OCI-LY3 (cell line): Measurements from ENCODE around the gene PJA2.
"Not testable (repeated sequence)": the region's sequence is repeated elsewhere in the genome, so short reads cannot be mapped to it uniquely, and the experiment has no call there.

ENCODE experiments used
- H2AFZ ChIP-seq: fragments of 200-600, 300-600 bp; shearing (Covaris generic); 2 replicates; pipeline ENCODE4 v1.6.0; 2014; ENCODE audit warnings: antibody characterized with exemption, low read depth, low read length
- H3K27ac ChIP-seq: fragments of 200-600, 300-600 bp; sonication (generic); 2 replicates; pipeline ENCODE4 v1.5.1; 2014; ENCODE audit warnings: mild to moderate bottlenecking, low read length, moderate library complexity, mixed read lengths
- H3K27me3 ChIP-seq: fragments of 200-600, 300-600 bp; sonication (generic); 2 replicates; pipeline ENCODE4 v1.6.1; 2014; ENCODE audit warnings: low read depth, low read length, mixed read lengths
- H3K36me3 ChIP-seq: fragments of 200-600, 300-600 bp; sonication (generic); replicated peaks from 2 replicates; pipeline ENCODE3; 2014; ENCODE audit warnings: low read depth, low read length, mixed read lengths
- H3K4me1 ChIP-seq: fragments of 300-600, 200-600 bp; sonication (generic); 2 replicates; pipeline ENCODE4 v1.6.1; 2014; ENCODE audit warnings: low read length, mixed read lengths
- H3K4me2 ChIP-seq: fragments of 200-600, 300-600 bp; sonication (generic); 2 replicates; pipeline ENCODE4 v1.6.1; 2014; ENCODE audit warnings: low read length, mixed read lengths
- H3K4me3 ChIP-seq: fragments of 300-600, 200-600 bp; sonication (generic); 2 replicates; pipeline ENCODE4 v1.5.1; 2014; ENCODE audit warnings: antibody characterized with exemption, mild to moderate bottlenecking, low read length, moderate library complexity
- H3K79me2 ChIP-seq: fragments of 300-600, 200-600 bp; shearing (Covaris generic); 2 replicates; pipeline ENCODE4 v1.6.1; 2014; ENCODE audit warnings: mild to moderate bottlenecking, low read length, mixed read lengths
- H3K9ac ChIP-seq: fragments of 300-600, 200-600 bp; shearing (Covaris generic); 2 replicates; pipeline ENCODE4 v1.6.0; 2014; ENCODE audit warnings: mild to moderate bottlenecking, low read length, moderate library complexity
- H3K9me3 ChIP-seq: fragments of 200-600, 300-600 bp; shearing (Covaris generic); 2 replicates; pipeline ENCODE4 v1.6.1; 2014; ENCODE audit warnings: low read length, mixed read lengths; ENCODE audit not compliant: insufficient read depth
- H4K20me1 ChIP-seq: fragments of 200-600, 300-600 bp; sonication (generic); 2 replicates; pipeline ENCODE4 v1.6.1; 2016; ENCODE audit warnings: low read length, mixed read lengths; ENCODE audit not compliant: insufficient read depth
- CTCF ChIP-seq: fragments of 200-600, 300-600 bp; sonication (generic); IDR thresholded peaks from 2 replicates; pipeline ENCODE4 v1.5.1; 2014; ENCODE audit warnings: antibody characterized with exemption, low read length, low read depth
- EZH2phosphoT487 ChIP-seq: fragments of 200-600 bp; shearing (Covaris generic); IDR thresholded peaks from 2 replicates; pipeline ENCODE4 v1.6.1; 2018; ENCODE audit warnings: antibody characterized with exemption, mixed run types, low read depth

Gene PJA2

GRCh38 chr5:109416882-109417281 is 7.1 kb upstream of the PJA2 start:
- H3K79me2 ChIP-seq: no peaks in the 10 kb centered on the region
- no peaks in the 10 kb centered on the region for H3K4me1 ChIP-seq
- no peak overlapping the region for H3K27ac ChIP-seq
- no peak overlapping the region for H3K9ac ChIP-seq
- TF ChIP-seq CTCF (no peak), EZH2phosphoT487 (no peak)
- no peaks in the 10 kb centered on the region for H3K9me3 ChIP-seq
- no peak overlapping the region for H2AFZ ChIP-seq
- no peak overlapping the region for H3K4me3 ChIP-seq
- H3K4me2 ChIP-seq: no peak overlapping the region
- no peaks in the 10 kb centered on the region for H3K27me3 ChIP-seq
- H3K36me3 ChIP-seq: no peaks in the 10 kb centered on the region
- no peaks in the 10 kb centered on the region for H4K20me1 ChIP-seq

GRCh38 chr5:109413921-109414461 is 4.2 kb upstream of the PJA2 start:
- H3K9me3 ChIP-seq, H3K27ac ChIP-seq, H3K4me2 ChIP-seq, H4K20me1 ChIP-seq, H3K79me2 ChIP-seq, H3K4me1 ChIP-seq, H2AFZ ChIP-seq, H3K27me3 ChIP-seq, H3K36me3 ChIP-seq, H3K9ac ChIP-seq, H3K4me3 ChIP-seq: not testable (repeated sequence)

GRCh38 chr5:109413458-109413857 is 3.7 kb upstream of the PJA2 start:
- no peaks in the 10 kb centered on the region for H3K27me3 ChIP-seq
- H3K4me2 ChIP-seq: no peak overlapping the region
- no peak overlapping the region for H3K27ac ChIP-seq
- H3K4me1 ChIP-seq: 0 out of 2 replicates have a peak, but pooled peaks cover 3% of the 10 kb centered on the region
- TF ChIP-seq CTCF (no peak), EZH2phosphoT487 (no peak)
- no peaks in the 10 kb centered on the region for H3K36me3 ChIP-seq
- no peak overlapping the region for H3K9ac ChIP-seq
- no peaks in the 10 kb centered on the region for H3K9me3 ChIP-seq
- H2AFZ ChIP-seq: no peak overlapping the region
- no peaks in the 10 kb centered on the region for H4K20me1 ChIP-seq
- H3K4me3 ChIP-seq: no peak overlapping the region
- peaks cover 8% of the 10 kb centered on the region for H3K79me2 ChIP-seq

GRCh38 chr5:109412981-109413402 is 3.2 kb upstream of the PJA2 start:
- H3K4me2 ChIP-seq: no peak overlapping the region
- 0 out of 2 replicates have a peak, but pooled peaks cover 3% of the 10 kb centered on the region for H3K4me1 ChIP-seq
- no peaks in the 10 kb centered on the region for H3K9me3 ChIP-seq
- H2AFZ ChIP-seq: no peak overlapping the region
- TF ChIP-seq EZH2phosphoT487 (no peak), CTCF (no peak)
- H4K20me1 ChIP-seq: no peaks in the 10 kb centered on the region
- no peak overlapping the region for H3K27ac ChIP-seq
- H3K36me3 ChIP-seq: no peaks in the 10 kb centered on the region
- H3K9ac ChIP-seq: no peak overlapping the region
- no peak overlapping the region for H3K4me3 ChIP-seq
- peaks cover 13% of the 10 kb centered on the region for H3K79me2 ChIP-seq
- H3K27me3 ChIP-seq: no peaks in the 10 kb centered on the region

GRCh38 chr5:109411627-109412026 is 1.9 kb upstream of the PJA2 start:
- Histone ChIP-seq H3K4me1 (peaks cover 10% of the 10 kb centered on the region), H3K9ac (no peak overlapping the region), H3K27me3 (no peaks in the 10 kb centered on the region), H3K4me3 (no peak overlapping the region), H3K9me3 (no peaks in the 10 kb centered on the region), H4K20me1 (peaks cover 11% of the 10 kb centered on the region; the same call in 1 of the 2 replicates), H3K36me3 (no peaks in the 10 kb centered on the region), H2AFZ (no peak overlapping the region), H3K4me2 (no peak overlapping the region; the same call in 1 of the 2 replicates), H3K79me2 (peaks cover 27% of the 10 kb centered on the region), H3K27ac (no peak overlapping the region)
- TF ChIP-seq CTCF: no peak
- no peak for TF ChIP-seq EZH2phosphoT487
